Measurements from ENCODE around the gene MAP3K20.

Gene MAP3K20

DNA sequence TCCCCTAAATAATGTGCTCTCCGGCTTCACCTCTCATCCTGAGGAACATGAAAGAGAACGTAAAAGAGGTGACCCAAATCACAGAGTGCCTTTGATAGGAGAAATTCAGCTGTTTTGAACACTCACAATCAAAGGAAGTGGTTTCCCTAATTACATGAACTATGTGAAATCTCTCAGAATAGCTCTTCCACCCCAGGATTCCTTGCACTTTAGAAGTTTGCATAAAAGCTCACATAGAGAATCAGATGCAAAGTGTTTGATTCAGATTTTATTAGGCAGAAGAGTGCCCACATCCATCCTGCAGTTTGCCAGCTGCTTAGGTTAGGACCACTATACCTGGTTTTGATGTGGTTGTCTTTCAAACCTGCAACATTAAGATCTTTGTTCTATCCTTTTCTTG is 61.0 kb downstream of the MAP3K20 start:
- H3K4me3 ChIP-seq (ENCODE audit: low read length): no peak overlapping the region
- no peak for DNase-seq (ENCODE audit: low read depth)
- no peak for TF ChIP-seq CTCF (conservative IDR thresholded peaks at IDR 0.05; ENCODE audit: low read depth, low read length)

DNA sequence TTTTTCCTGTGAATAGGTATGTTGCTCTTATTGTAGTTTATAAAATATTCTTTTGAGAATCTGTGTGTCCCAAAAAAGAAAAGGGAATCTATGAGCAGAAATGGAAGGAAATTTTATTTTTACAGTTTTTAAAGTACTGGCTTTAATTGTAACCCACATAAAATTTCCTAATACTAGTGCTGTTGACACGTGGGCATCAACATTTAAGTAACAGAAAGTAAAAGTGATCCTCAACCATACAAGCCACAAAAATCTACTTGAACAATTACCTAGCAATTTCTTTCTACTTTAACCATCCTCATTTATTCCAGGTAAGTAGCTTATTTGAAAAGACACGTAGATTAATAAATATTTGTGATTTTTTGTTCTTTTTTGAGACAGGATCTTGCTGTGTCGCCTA is 62.0 kb downstream of the MAP3K20 start:
- no peak for DNase-seq (ENCODE audit: low read depth)
- no peak for TF ChIP-seq CTCF (conservative IDR thresholded peaks at IDR 0.05; ENCODE audit: low read depth, low read length)
- no peak overlapping the region for H3K4me3 ChIP-seq (ENCODE audit: low read length)

GRCh38 chr2:173138962-173139361 is 63.3 kb downstream of the MAP3K20 start:
- no peak for DNase-seq (ENCODE audit: low read depth)
- H3K4me3 ChIP-seq (ENCODE audit: low read length): no peak overlapping the region
- TF ChIP-seq CTCF (conservative IDR thresholded peaks at IDR 0.05; ENCODE audit: low read depth, low read length): no peak

DNA sequence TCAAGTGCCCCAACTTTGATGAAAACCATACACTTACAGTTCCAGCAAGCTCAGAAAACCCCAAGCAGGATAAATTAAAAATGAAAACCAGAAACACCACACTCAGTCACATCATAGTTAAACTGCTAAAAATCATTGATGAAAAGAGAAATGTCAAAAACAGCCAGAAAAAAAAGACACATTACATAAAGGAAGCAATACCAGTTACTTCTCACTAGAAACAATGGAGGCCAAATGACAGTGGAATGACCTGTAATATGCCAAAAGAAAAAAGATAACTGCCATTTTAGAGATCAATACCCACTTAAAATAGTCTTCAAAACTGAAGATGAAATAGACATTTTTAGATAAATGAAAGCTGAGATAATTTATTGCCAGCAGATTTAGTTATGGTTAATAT is 66.0 kb downstream of the MAP3K20 start:
- DNase-seq (ENCODE audit: low read depth): no peak

DNA sequence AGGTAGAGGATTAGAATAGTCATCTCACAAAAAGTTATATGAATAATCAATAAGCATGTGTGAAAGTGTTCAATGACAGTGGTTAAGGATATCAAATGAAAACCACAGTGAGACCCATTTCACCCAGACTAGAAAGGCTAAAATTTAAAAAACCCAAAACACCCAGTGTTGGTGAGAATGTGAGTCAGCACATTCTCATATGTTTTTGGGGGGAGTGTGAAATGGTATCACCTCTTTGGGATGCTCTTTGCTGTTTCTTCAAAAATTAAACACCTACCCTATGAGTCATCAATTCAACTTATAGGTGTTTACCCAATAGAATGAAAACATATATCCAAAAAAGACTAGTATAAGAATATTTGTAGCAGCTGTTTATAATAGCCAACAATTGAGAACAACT is 69.8 kb downstream of the MAP3K20 start:
- DNase-seq (ENCODE audit: low read depth): no peak

More for the DNA sequence above, 66.0 kb downstream of the MAP3K20 start:
- H3K4me3 ChIP-seq (ENCODE audit: low read length): no peak overlapping the region
- no peak for TF ChIP-seq CTCF (conservative IDR thresholded peaks at IDR 0.05; ENCODE audit: low read depth, low read length)

DNA sequence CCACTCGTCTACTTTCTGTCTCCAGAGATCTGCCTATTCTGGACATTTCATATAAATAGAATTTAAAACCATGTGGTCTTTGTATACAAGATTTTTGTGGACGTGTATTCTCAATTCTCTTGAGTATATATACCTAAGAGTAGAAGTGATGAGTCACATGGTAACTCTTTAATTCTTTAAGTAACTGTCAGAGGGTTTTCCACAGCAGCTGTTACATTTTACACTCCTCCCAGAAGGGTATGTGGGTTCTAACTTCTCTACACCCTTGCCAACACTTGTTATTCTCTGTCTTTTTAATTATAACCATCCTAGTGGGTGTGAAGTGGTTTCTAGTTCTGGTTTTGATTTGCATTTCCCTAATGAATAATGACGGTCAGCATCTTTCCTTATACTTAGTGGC is 70.9 kb downstream of the MAP3K20 start:
- TF ChIP-seq CTCF (conservative IDR thresholded peaks at IDR 0.05; ENCODE audit: low read depth, low read length): no peak
- no peak for DNase-seq (ENCODE audit: low read depth)
- no peak overlapping the region for H3K4me3 ChIP-seq (ENCODE audit: low read length)

More for the DNA sequence above, 69.8 kb downstream of the MAP3K20 start:
- no peak for TF ChIP-seq CTCF (conservative IDR thresholded peaks at IDR 0.05; ENCODE audit: low read depth, low read length)
- no peak overlapping the region for H3K4me3 ChIP-seq (ENCODE audit: low read length)

- DNase-seq (ENCODE audit: low read depth): no peak
- TF ChIP-seq CTCF (conservative IDR thresholded peaks at IDR 0.05; ENCODE audit: low read depth, low read length): no peak
- H3K4me3 ChIP-seq (ENCODE audit: low read length): no peak overlapping the region
Observed at GRCh38 chr2:173148520-173148919, 72.9 kb downstream of the MAP3K20 start.

Data from retinal pigment epithelial cell (primary cell).